Transverse colon (tissue), 4 donors: ENCODE data around the gene AVEN. TPM values are rescaled to one million over a fixed set of nuclear protein-coding genes. Genes with fewer than 3 reads are reported as not detected.

Experiments
- DNase-seq: peaks from one replicate; pipeline ENCODE4 v3.0.0-alpha.2; 2019
- H3K27ac ChIP-seq, 4 donors: fragments of 200-600 bp; sonication (generic); 2 replicates each; pipeline ENCODE4 v1.5.1; 2016 to 2018; ENCODE audit warnings: inconsistent platforms in 4 of 4
- H3K27me3 ChIP-seq: fragments of 200-600 bp; sonication (generic); 2 replicates; pipeline ENCODE4 v1.5.1; 2017; ENCODE audit warnings: inconsistent platforms
- H3K36me3 ChIP-seq, 4 donors: fragments of 200-600 bp; sonication (generic); 2 replicates each; pipeline ENCODE4 v1.5.1; 2017 to 2019; ENCODE audit warnings: inconsistent platforms in 4 of 4
- H3K4me1 ChIP-seq, 4 donors: fragments of 200-600 bp; sonication (generic); 2 replicates each; pipeline ENCODE4 v1.5.1; 2017 to 2020; ENCODE audit warnings: inconsistent platforms in 4 of 4
- H3K4me3 ChIP-seq, 4 donors: fragments of 200-600 bp; sonication (generic); 1 replicate in 1 of 4; 2 replicates in 3 of 4; pipeline versions ENCODE4 v1.5.1 to v1.6.1; 2017 to 2019; ENCODE audit warnings: inconsistent platforms in 4 of 4
- H3K9me3 ChIP-seq, 2 donors: fragments of 200-600 bp; sonication (generic); 2 replicates each; pipeline ENCODE4 v1.5.1; 2017 to 2019; ENCODE audit warnings: inconsistent platforms in 2 of 2
- EP300 ChIP-seq: sonication (generic); formaldehyde crosslinking; IDR thresholded peaks from one replicate; pipeline ENCODE4 v1.6.1; 2017; ENCODE audit warnings: antibody characterized with exemption, low read depth
- POLR2A ChIP-seq: fragments of 450-650 bp; IDR thresholded peaks from one replicate; pipeline ENCODE4 v1.6.1; 2016; ENCODE audit warnings: antibody characterized with exemption, mild to moderate bottlenecking, moderate library complexity
- POLR2AphosphoS5 ChIP-seq, 3 donors: sonication (generic); formaldehyde crosslinking; IDR thresholded peaks; one replicate each; pipeline ENCODE4 v1.6.1; 2016; ENCODE audit warnings: antibody characterized with exemption in 3 of 3
- WGBS, 2 donors: methylation state at CpG; one replicate each; pipeline ENCODE4 v1.1.5; 2018; ENCODE audit warnings: low coverage in 1 of 2; 5-methylcytosine and 5-hydroxymethylcytosine counted together
- in situ Hi-C, 4 donors: fragments of 200-750 bp; cut with MboI; loops; one replicate each; pipeline versions ENCODE4 v1.15.0 to v1.15.1; 2017; ENCODE audit warnings: low sequenced_read_pairs in 3 of 4, low pct_ligation_motif_present in 1 of 4, low pct_unique_long_range_greater_than_20kb in 1 of 4
- intact Hi-C: fragments of 100-400 bp; cut with DNase I; formaldehyde crosslinking; loops from one replicate; pipeline ENCODE4 v1.15.1; 2023; ENCODE audit warnings: low total_unique reads
- total RNA-seq, 4 donors: library from RNA; depleted of rRNA; stranded (reverse); fragments of >200 nt; gene quantifications; one replicate each; pipeline ENCODE4 v1.1.0, GENCODE V29; 2016
- TF ChIP-seq, protein P1 (sequence below), 5 experiments: fragments of 200-600 bp in 3 of 5; fragments of 450-650 bp in 2 of 5; sonication (generic) in 3 of 5; IDR thresholded peaks; 1 replicate in 2 of 5; 2 replicates in 3 of 5; pipeline ENCODE4 v1.5.1; 2016 to 2017; ENCODE audit warnings: antibody characterized with exemption in 5 of 5, inconsistent platforms in 3 of 5, mild to moderate bottlenecking in 2 of 5, moderate library complexity in 1 of 5

The AVEN gene
- total RNA-seq, 4 donors from 2014 or later = 4.9 to 21.3 (median 7.6) TPM

DNA sequence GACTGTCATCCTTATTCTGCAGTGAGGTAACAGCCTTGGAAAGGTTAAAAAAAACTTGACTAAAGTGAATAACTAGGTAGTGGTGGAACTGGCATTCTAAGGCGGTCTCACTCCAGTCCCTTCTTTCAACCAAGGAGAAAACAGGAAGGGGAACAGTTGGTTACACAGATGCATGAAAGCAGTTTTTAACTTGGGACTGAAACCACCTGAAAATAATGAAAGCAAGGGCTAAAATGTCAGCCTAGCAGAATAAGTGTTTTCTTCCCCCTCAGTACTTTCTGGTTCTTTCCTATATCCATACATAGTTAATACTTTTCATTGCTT, 748 bp upstream of the AVEN start:
- 59% methylated on average over 1 of the region's 1 CpG; no CpG with 5 or more reads in 1 of the 2 donors for WGBS, 2 donors
- Histone ChIP-seq H3K27me3 (no peaks in the 10 kb centered on the region), H3K36me3 (no peaks in the 10 kb centered on the region), H3K9me3 (no peaks in the 10 kb centered on the region), H3K27ac (peak overlapping the region; percentile 89 to 96 (median 94)), H3K4me1 (peaks cover 12 to 25% (median 13%) of the 10 kb centered on the region in 4 donors), H3K4me3 (peak overlapping the region in 1 of 4 donors; percentile 83)
- intact Hi-C loops = no loop called here
- no peak for DNase-seq
- TF ChIP-seq EP300 (no peak), POLR2A (no peak), POLR2AphosphoS5 (IDR thresholded peaks at IDR 0.05) (no peak)
- TF ChIP-seq, protein P1, sequence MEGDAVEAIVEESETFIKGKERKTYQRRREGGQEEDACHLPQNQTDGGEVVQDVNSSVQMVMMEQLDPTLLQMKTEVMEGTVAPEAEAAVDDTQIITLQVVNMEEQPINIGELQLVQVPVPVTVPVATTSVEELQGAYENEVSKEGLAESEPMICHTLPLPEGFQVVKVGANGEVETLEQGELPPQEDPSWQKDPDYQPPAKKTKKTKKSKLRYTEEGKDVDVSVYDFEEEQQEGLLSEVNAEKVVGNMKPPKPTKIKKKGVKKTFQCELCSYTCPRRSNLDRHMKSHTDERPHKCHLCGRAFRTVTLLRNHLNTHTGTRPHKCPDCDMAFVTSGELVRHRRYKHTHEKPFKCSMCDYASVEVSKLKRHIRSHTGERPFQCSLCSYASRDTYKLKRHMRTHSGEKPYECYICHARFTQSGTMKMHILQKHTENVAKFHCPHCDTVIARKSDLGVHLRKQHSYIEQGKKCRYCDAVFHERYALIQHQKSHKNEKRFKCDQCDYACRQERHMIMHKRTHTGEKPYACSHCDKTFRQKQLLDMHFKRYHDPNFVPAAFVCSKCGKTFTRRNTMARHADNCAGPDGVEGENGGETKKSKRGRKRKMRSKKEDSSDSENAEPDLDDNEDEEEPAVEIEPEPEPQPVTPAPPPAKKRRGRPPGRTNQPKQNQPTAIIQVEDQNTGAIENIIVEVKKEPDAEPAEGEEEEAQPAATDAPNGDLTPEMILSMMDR (IDR thresholded peaks at IDR 0.05) = no peak
- in situ Hi-C loops = no loop called here

DNA sequence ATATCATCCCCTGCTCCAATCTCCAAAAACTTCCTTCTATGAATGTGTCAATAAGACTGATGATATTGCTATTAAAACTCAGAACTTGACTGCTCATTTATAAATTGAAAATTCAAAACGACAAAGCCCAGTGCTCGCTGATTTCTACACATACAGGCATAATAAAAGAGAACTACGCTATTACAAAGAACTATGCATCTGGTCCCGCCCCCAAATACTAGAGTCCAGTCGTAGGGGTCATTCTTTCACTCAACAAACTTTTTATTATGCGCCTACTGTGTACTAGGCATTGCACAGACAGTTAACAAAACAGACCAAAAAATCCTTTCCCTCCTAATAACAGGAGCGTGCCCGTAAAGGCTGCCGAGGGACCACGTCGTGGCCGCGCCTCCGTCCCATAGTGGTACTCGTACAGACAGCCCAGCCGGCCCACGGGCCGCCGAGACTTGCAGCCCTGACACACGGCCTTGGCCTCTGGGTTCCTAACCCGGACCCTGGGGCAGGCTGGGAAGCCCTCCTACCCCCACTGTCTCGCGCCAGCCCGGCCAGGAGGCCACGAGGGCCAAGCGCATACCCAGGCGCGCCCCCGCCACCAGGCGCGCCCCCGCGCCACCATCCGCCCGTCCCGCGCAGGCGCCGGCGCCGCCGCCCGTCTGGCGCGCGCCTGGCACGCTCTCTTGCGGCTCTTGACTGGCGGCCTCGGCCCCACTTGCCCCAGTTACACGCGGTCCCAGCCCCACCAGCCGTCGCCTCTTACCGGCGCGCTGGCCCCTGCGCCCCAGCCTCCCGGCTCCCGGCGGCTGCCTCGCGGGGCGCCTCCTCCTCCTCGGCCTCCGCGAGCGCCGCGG, 757 bp downstream of the AVEN start:
- intact Hi-C loops = no loop called here
- in situ Hi-C loops = no loop called here
- H3K27me3 ChIP-seq = no peaks in the 10 kb centered on the region
- peaks cover 12 to 25% (median 13%) of the 10 kb centered on the region in 4 donors for H3K4me1 ChIP-seq
- peak; percentile 81 for DNase-seq
- no peaks in the 10 kb centered on the region for H3K36me3 ChIP-seq
- peak overlapping the region; percentile 89 to 96 (median 94) for H3K27ac ChIP-seq
- peak in 2 of 3 donors; percentile 57 to 69 for TF ChIP-seq POLR2AphosphoS5 (IDR thresholded peaks at IDR 0.05)
- TF ChIP-seq EP300 = no peak
- peak; percentile 24 for TF ChIP-seq POLR2A
- TF ChIP-seq, protein P1 (IDR thresholded peaks at IDR 0.05) = no peak
- no peaks in the 10 kb centered on the region for H3K9me3 ChIP-seq
- 0 to 1% methylated on average over 2 to 45 of the region's 70 CpGs for WGBS, 2 donors
- H3K4me3 ChIP-seq = peak overlapping the region; percentile 62 to 83 (median 70)

DNA sequence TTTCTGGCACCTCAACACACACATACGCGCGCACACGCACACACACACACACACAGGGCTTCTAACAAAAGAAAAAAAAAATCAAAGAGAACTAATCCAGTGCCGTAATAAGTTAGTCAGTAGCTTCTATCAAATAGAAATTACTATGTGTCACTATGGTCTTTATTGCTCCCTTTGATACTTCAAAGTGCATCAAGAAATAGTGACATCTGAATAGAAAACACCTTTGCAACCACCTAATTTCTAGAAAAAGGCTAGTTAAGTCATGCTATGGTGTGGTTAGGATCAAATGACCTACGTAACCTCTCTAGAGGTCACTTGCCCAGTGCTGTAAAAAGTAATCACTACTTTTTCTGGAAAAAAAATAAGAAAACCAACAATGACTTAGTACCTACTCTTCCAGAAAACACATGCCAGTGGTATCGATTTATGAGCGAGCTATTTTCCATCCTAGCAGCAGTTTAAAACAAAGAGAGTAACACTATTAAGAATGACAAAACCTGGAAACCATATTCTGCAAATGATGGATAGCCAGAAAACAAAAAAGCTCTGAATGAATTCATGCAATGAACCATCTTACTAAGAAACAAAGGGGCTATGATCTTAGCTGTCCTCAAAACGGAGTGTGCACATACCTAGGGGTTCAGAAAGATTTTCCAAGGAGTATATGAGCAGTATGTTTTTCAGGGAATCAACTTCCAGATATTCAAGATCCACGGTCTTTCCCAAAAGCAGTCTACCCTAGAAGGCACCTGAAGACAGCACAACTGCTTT, 6.8 kb downstream of the AVEN start:
- Histone ChIP-seq H3K4me1 (peaks cover 0 to 5% (median 0%) of the 10 kb centered on the region in 4 donors), H3K9me3 (no peaks in the 10 kb centered on the region), H3K27ac (no peak overlapping the region), H3K27me3 (no peaks in the 10 kb centered on the region), H3K4me3 (no peak overlapping the region), H3K36me3 (no peaks in the 10 kb centered on the region)
- in situ Hi-C loops (no loop called here), intact Hi-C loops (no loop called here)
- 86% methylated on average over 10 of the region's 10 CpGs for WGBS, 2 donors
- no peak for DNase-seq
- no peak for TF ChIP-seq EP300
- TF ChIP-seq POLR2A = no peak
- TF ChIP-seq, protein P1 (IDR thresholded peaks at IDR 0.05) = no peak
- TF ChIP-seq POLR2AphosphoS5 (IDR thresholded peaks at IDR 0.05) = no peak

GRCh38 chr15:34027606-34028005, 11.4 kb downstream of the AVEN start:
- Histone ChIP-seq H3K27me3 (no peaks in the 10 kb centered on the region), H3K9me3 (no peaks in the 10 kb centered on the region), H3K4me1 (no peaks in the 10 kb centered on the region), H3K36me3 (no peaks in the 10 kb centered on the region), H3K27ac (no peak overlapping the region), H3K4me3 (no peak overlapping the region)
- DNase-seq = no peak
- no peak for TF ChIP-seq POLR2A
- TF ChIP-seq EP300 = no peak
- TF ChIP-seq, protein P1 (IDR thresholded peaks at IDR 0.05) = no peak
- TF ChIP-seq POLR2AphosphoS5 (IDR thresholded peaks at IDR 0.05) = no peak
- intact Hi-C loops = no loop called here
- 49 to 78% methylated on average over 1 to 3 of the region's 3 CpGs for WGBS, 2 donors
- in situ Hi-C loops = no loop called here
